ENCODE data around the gene WDPCP. TPM values are rescaled to one million over a fixed set of nuclear protein-coding genes. Genes with fewer than 3 reads are reported as not detected.
"Not testable (repeated sequence)": the region's sequence is repeated elsewhere in the genome, so short reads cannot be mapped to it uniquely, and the experiment has no call there.

WDPCP gene
- total RNA-seq, 2 donors from 2014 or later = 8.7 to 15.7 TPM

DNA sequence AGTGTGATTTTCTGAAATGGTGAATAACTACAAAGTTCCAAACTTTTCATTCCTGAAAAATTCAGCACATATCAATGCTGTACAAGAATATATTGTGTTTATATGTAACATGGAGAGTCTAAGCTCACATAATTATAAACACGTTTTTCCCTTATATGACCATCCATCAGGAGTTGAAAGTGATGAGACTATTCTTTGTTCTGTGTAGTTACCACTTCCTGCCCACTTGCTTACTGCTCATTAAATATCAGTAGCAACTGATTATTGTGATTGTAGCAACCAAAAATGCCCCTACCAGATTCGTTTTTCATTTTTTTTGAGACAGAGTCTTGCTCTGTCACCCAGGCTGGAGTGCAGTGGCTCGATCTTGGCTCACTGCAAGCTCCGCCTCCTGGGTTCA is 506.9 kb downstream of the WDPCP start:
- Mint-ChIP-seq H3K9me3 (peaks cover 5% of the 10 kb centered on the region), H3K36me3 (peaks cover 4% of the 10 kb centered on the region), H3K4me1 (ENCODE audit: low read depth in 2 of 2) (no peaks in the 10 kb centered on the region), H3K27me3 (peaks cover 18 to 51% of the 10 kb centered on the region in 2 donors), H3K4me3 (no peak overlapping the region), H3K27ac (no peak overlapping the region)
- ATAC-seq = no peak
- no peak for DNase-seq (ENCODE audit: low spot score)

- peaks cover 17 to 37% of the 10 kb centered on the region in 2 donors for H3K27me3 Mint-ChIP-seq
- ATAC-seq (no peak), DNase-seq (ENCODE audit: low spot score) (no peak)
- no peaks in the 10 kb centered on the region for H3K36me3 Mint-ChIP-seq
- no peak overlapping the region for H3K4me3 Mint-ChIP-seq
- H3K9me3 Mint-ChIP-seq = no peaks in the 10 kb centered on the region
- H3K27ac Mint-ChIP-seq = no peak overlapping the region
- no peaks in the 10 kb centered on the region for H3K4me1 Mint-ChIP-seq (ENCODE audit: low read depth in 2 of 2)
These were observed 509.2 kb downstream of the WDPCP start for GRCh38 chr2:63078852-63079606.

- not testable (repeated sequence) for H3K27ac Mint-ChIP-seq; H3K4me3 Mint-ChIP-seq; H3K36me3 Mint-ChIP-seq; H3K4me1 Mint-ChIP-seq (ENCODE audit: low read depth in 2 of 2); H3K9me3 Mint-ChIP-seq; ATAC-seq; DNase-seq (ENCODE audit: low spot score)
- peaks cover 17 to 27% of the 10 kb centered on the region in 2 donors for H3K27me3 Mint-ChIP-seq
These were observed 513.9 kb downstream of the WDPCP start for GRCh38 chr2:63074399-63074798.

DNA sequence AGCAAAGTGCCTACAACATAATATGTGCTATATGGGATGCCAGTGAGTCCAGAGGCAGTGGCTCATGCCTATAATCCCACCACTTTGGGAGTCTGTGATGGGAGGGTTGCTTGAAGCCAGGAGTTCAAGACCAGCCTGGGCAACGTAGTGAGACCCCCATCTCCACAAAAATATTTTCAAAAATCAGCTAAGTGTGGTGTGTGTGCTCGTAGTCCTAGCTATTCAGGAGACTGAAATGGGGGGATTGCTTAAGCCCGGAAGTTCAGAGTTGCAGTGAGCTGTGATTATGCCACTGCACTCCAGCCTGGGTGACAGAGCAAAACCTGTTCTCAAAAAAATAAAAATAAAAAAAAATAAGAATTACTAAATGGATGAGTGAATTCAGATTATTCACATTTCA is 514.3 kb downstream of the WDPCP start:
- no peaks in the 10 kb centered on the region for H3K9me3 Mint-ChIP-seq

DNA sequence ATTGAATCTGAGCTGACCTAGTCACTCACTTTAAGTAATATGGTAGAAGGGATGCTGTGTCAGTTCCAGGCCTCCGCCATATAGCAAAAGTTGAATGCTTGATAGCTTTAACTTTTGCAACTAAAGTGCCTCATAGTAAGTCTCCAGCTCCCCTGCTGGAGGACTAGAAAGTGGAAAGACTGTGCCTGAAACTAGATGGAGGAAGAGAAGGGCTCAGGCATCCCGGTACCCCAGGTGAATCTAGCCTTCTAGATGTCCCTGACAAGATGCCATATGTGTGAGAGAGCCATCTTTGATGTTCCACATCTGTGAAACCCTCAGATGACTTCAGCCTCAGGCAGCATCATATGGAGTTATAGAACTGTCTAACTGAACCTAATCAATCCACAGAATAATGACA is 516.6 kb downstream of the WDPCP start:
- Mint-ChIP-seq H3K4me3 (no peak overlapping the region), H3K27ac (no peak overlapping the region), H3K27me3 (peaks cover 19 to 20% of the 10 kb centered on the region in 2 donors), H3K36me3 (no peaks in the 10 kb centered on the region), H3K4me1 (ENCODE audit: low read depth in 2 of 2) (no peaks in the 10 kb centered on the region), H3K9me3 (no peaks in the 10 kb centered on the region)
- DNase-seq (ENCODE audit: low spot score) (no peak), ATAC-seq (no peak)

More for the DNA sequence above, 514.3 kb downstream of the WDPCP start:
- ATAC-seq = no peak
- Mint-ChIP-seq H3K27me3 (peaks cover 17 to 27% of the 10 kb centered on the region in 2 donors), H3K27ac (no peak overlapping the region), H3K36me3 (no peaks in the 10 kb centered on the region), H3K4me3 (no peak overlapping the region), H3K4me1 (ENCODE audit: low read depth in 2 of 2) (no peaks in the 10 kb centered on the region)
- no peak for DNase-seq (ENCODE audit: low spot score)

Other genes starting within 250 kb of the WDPCP start
- 100 to 1,000 TPM; 142 to 155 TPM for gene MDH1, start 486 bp upstream of the WDPCP start, total RNA-seq